Cardiac septum (tissue), 1 donor: ENCODE results near the gene YLPM1. TPM values are rescaled to one million over a fixed set of nuclear protein-coding genes. Genes with fewer than 3 reads are reported as not detected.

Experiments
- DNase-seq: peaks from one replicate; pipeline ENCODE4 v3.0.0-alpha.2; 2020; ENCODE audit warnings: low spot score
- intact Hi-C: fragments of 100-400 bp; cut with DNase I; formaldehyde crosslinking; loops from one replicate; pipeline ENCODE4 v1.14.0; 2022
- total RNA-seq: library from RNA; stranded (reverse); fragmentation: NEBNext Ultra II Directional; extraction: Animal tissue kit (Norgen Biotek cat#: 25700); gene quantifications from one replicate; pipeline ENCODE4 v1.2.1, GENCODE V29; 2021
- donor health status: DM: no; HTN: no; CAD: no.

Gene YLPM1
- total RNA-seq, 1 donor from 2014 or later = 40.8 TPM

- no peak for DNase-seq
- intact Hi-C loops = no loop called here
Measured at GRCh38 chr14:74836251-74836960, 73.3 kb downstream of the YLPM1 start.

- intact Hi-C loops = no loop called here
- DNase-seq = no peak
Measured at GRCh38 chr14:74838166-74838565, 75.0 kb downstream of the YLPM1 start.

- intact Hi-C loops = no loop called here
- no peak for DNase-seq
Measured at GRCh38 chr14:74840603-74841030, 77.5 kb downstream of the YLPM1 start.

- intact Hi-C loops = no loop called here
- DNase-seq = no peak
Measured at GRCh38 chr14:74841230-74842207, 78.4 kb downstream of the YLPM1 start.

- no peak for DNase-seq
- intact Hi-C loops = no loop called here
Measured at GRCh38 chr14:74843653-74844052, 80.5 kb downstream of the YLPM1 start.

- intact Hi-C loops = no loop called here
- no peak for DNase-seq
Measured at GRCh38 chr14:74846168-74846567, 83.1 kb downstream of the YLPM1 start.

- DNase-seq = no peak
- intact Hi-C loops = no loop called here
Measured at GRCh38 chr14:74846968-74847665, 84.0 kb downstream of the YLPM1 start.

- DNase-seq = no peak
- intact Hi-C loops = no loop called here
Measured at GRCh38 chr14:74848768-74849167, 85.7 kb downstream of the YLPM1 start.

GRCh38 chr14:74852922-74853530 lies 89.9 kb downstream of the YLPM1 start:
- intact Hi-C loops = no loop called here
- no peak for DNase-seq

- DNase-seq = no peak
- intact Hi-C loops = no loop called here
Measured at GRCh38 chr14:74853581-74853980, 90.5 kb downstream of the YLPM1 start.

- no peak for DNase-seq
- intact Hi-C loops = no loop called here
Measured at GRCh38 chr14:74855021-74855420, 91.9 kb downstream of the YLPM1 start.

- DNase-seq = no peak
- intact Hi-C loops = no loop called here
Measured at GRCh38 chr14:74855945-74856344, 92.8 kb downstream of the YLPM1 start.

GRCh38 chr14:74856366-74856765 lies 93.2 kb downstream of the YLPM1 start:
- no peak for DNase-seq
- intact Hi-C loops = no loop called here

- DNase-seq = no peak
- intact Hi-C loops = no loop called here
Measured at GRCh38 chr14:74858022-74858421, 94.9 kb downstream of the YLPM1 start.

GRCh38 chr14:74859757-74860552 lies 96.8 kb downstream of the YLPM1 start:
- intact Hi-C loops = loop anchor here (2.0 kb wide), 2 partner anchors 45 to 229 kb away; no protein-coding TSS in a partner anchor
- no peak for DNase-seq

GRCh38 chr14:74860899-74861733 lies 98.0 kb downstream of the YLPM1 start:
- intact Hi-C loops = loop anchor here (2.0 kb wide), 2 partner anchors 44 to 228 kb away; no protein-coding TSS in a partner anchor
- peak; percentile 94 for DNase-seq

- no peak for DNase-seq
- intact Hi-C loops = loop anchor here (2.0 kb wide), 2 partner anchors 43 to 227 kb away; no protein-coding TSS in a partner anchor
Measured at GRCh38 chr14:74861734-74862090, 98.6 kb downstream of the YLPM1 start.

GRCh38 chr14:74863274-74863673 lies 100.2 kb downstream of the YLPM1 start:
- DNase-seq = no peak
- intact Hi-C loops = no loop called here
